SK-N-SH treated with all-trans-retinoic acid at 6 μM for 48 hours (cell line): ENCODE measurements around the gene TBL1X.
A peak's percentile ranks its signal among the peaks of the same experiment; 100 is the strongest.

Experiments used
- ATAC-seq: fragments of 200-7000 bp; cut with Tn5 transposase; 3 replicates; pipeline ENCODE4 v1.9.1; 2020; ENCODE audit warnings: mild to moderate bottlenecking, moderate library complexity
- ARNTL ChIP-seq: fragments of 450-650 bp; formaldehyde crosslinking; IDR thresholded peaks from 2 replicates; pipeline ENCODE4 v1.5.0; 2020; ENCODE audit warnings: low read depth, mild to moderate bottlenecking, moderate library complexity, borderline replicate concordance
- BACH2 ChIP-seq: fragments of 250-450 bp; sonication (Bioruptor Pico); IDR thresholded peaks from 2 replicates; pipeline ENCODE4 v1.9.0; 2021; ENCODE audit warnings: mild to moderate bottlenecking, borderline replicate concordance
- CSDC2 ChIP-seq: fragments of 250-450 bp; sonication (Bioruptor Pico); IDR thresholded peaks from 2 replicates; pipeline ENCODE4 v1.5.0; 2020; ENCODE audit warnings: mild to moderate bottlenecking, moderate library complexity
- ESRRG ChIP-seq: fragments of 250-450 bp; sonication (Bioruptor Pico); IDR thresholded peaks from 2 replicates; pipeline ENCODE4 v1.6.1; 2021; ENCODE audit warnings: mild to moderate bottlenecking
- GLIS3 ChIP-seq: fragments of 250-450 bp; sonication (Bioruptor Pico); IDR thresholded peaks from 2 replicates; pipeline ENCODE4 v1.5.0; 2020; ENCODE audit warnings: mild to moderate bottlenecking, moderate library complexity
- ISL1 ChIP-seq: fragments of 250-450 bp; sonication (Bioruptor Pico); IDR thresholded peaks from 2 replicates; pipeline ENCODE4 v2.1.2; 2022; ENCODE audit warnings: mild to moderate bottlenecking, moderate library complexity
- OSR1 ChIP-seq: fragments of 250-450 bp; sonication (Bioruptor Pico); IDR thresholded peaks from 2 replicates; pipeline ENCODE4 v1.8.0; 2022; ENCODE audit warnings: moderate library complexity, mild to moderate bottlenecking, inconsistent platforms
- PATZ1 ChIP-seq: fragments of 250-450 bp; sonication (Bioruptor Pico); IDR thresholded peaks from 2 replicates; pipeline ENCODE4 v1.8.0; 2020; ENCODE audit warnings: mild to moderate bottlenecking, moderate library complexity, borderline replicate concordance
- POU6F1 ChIP-seq: fragments of 250-450 bp; sonication (Bioruptor Pico); IDR thresholded peaks from 2 replicates; pipeline ENCODE4 v1.8.0; 2021; ENCODE audit warnings: low read depth, mild to moderate bottlenecking, moderate library complexity, borderline replicate concordance
- RARB ChIP-seq: fragments of 250-450 bp; sonication (Bioruptor Pico); IDR thresholded peaks from 2 replicates; pipeline ENCODE4 v1.8.0; 2021; ENCODE audit warnings: mild to moderate bottlenecking, moderate library complexity
- SNAI2 ChIP-seq: fragments of 250-450 bp; sonication (Bioruptor Pico); IDR thresholded peaks from 2 replicates; pipeline ENCODE4 v1.5.0; 2020; ENCODE audit warnings: mild to moderate bottlenecking, moderate library complexity
- TCF4 ChIP-seq: fragments of 250-450 bp; sonication (Bioruptor Pico); IDR thresholded peaks from 2 replicates; pipeline ENCODE4 v1.8.0; 2021; ENCODE audit warnings: mild to moderate bottlenecking, moderate library complexity, borderline replicate concordance
- TOX ChIP-seq: fragments of 250-450 bp; sonication (Bioruptor Pico); IDR thresholded peaks from 2 replicates; pipeline ENCODE4 v1.8.0; 2021; ENCODE audit warnings: mild to moderate bottlenecking, moderate library complexity, borderline replicate concordance
- TSHZ2 ChIP-seq: fragments of 250-450 bp; sonication (Bioruptor Pico); IDR thresholded peaks from 2 replicates; pipeline ENCODE4 v1.5.0; 2020; ENCODE audit warnings: mild to moderate bottlenecking, moderate library complexity
- ZC3H10 ChIP-seq: fragments of 250-450 bp; sonication (Bioruptor Pico); IDR thresholded peaks from 2 replicates; pipeline ENCODE4 v1.5.1; 2021; ENCODE audit warnings: mild to moderate bottlenecking, moderate library complexity
- ZFP30 ChIP-seq: fragments of 450-650 bp; formaldehyde crosslinking; IDR thresholded peaks from 2 replicates; pipeline ENCODE4 v1.5.0; 2022; ENCODE audit warnings: mild to moderate bottlenecking, moderate library complexity
- ZNF565 ChIP-seq: fragments of 450-650 bp; formaldehyde crosslinking; conservative IDR thresholded peaks from 2 replicates; pipeline ENCODE4 v1.5.0; 2020; ENCODE audit warnings: low read depth, mild to moderate bottlenecking, moderate library complexity
- ZNF70 ChIP-seq: fragments of 450-650 bp; formaldehyde crosslinking; IDR thresholded peaks from 2 replicates; pipeline ENCODE4 v1.5.0; 2020; ENCODE audit warnings: mild to moderate bottlenecking, moderate library complexity
- ZNF8 ChIP-seq: fragments of 450-650 bp; formaldehyde crosslinking; IDR thresholded peaks from 2 replicates; pipeline ENCODE4 v1.5.0; 2020; ENCODE audit warnings: mild to moderate bottlenecking, moderate library complexity

The TBL1X gene

GRCh38 chrX:9663216-9663615 lies 198.4 kb downstream of the TBL1X start:
- no peak for TF ChIP-seq ISL1 (CRISPR knock-in tag)
- no peak for TF ChIP-seq ZNF8 (CRISPR knock-in tag)
- TF ChIP-seq GLIS3 (CRISPR knock-in tag): no peak
- TF ChIP-seq ESRRG (CRISPR knock-in tag): no peak
- TF ChIP-seq PATZ1 (CRISPR knock-in tag): no peak
- no peak for TF ChIP-seq ZC3H10 (CRISPR knock-in tag)
- no peak for TF ChIP-seq ZFP30
- no peak for TF ChIP-seq TOX
- TF ChIP-seq SNAI2 (CRISPR knock-in tag): no peak
- no peak for TF ChIP-seq RARB
- TF ChIP-seq CSDC2 (CRISPR knock-in tag): no peak
- TF ChIP-seq ZNF565 (CRISPR knock-in tag): no peak
- TF ChIP-seq, all 23 proteins: peak for 0

GRCh38 chrX:9664224-9664623 lies 199.4 kb downstream of the TBL1X start:
- TF ChIP-seq CSDC2 (CRISPR knock-in tag): no peak
- no peak for TF ChIP-seq ZNF8 (CRISPR knock-in tag)
- TF ChIP-seq SNAI2 (CRISPR knock-in tag): no peak
- TF ChIP-seq ISL1 (CRISPR knock-in tag): no peak
- no peak for TF ChIP-seq PATZ1 (CRISPR knock-in tag)
- no peak for TF ChIP-seq GLIS3 (CRISPR knock-in tag)
- no peak for TF ChIP-seq ZFP30
- no peak for TF ChIP-seq OSR1
- TF ChIP-seq, all 23 proteins: peak for 0
- no peak for ATAC-seq

More at GRCh38 chrX:9663216-9663615, 198.4 kb downstream of the TBL1X start:
- ATAC-seq: no peak

GRCh38 chrX:9665113-9665512 lies 200.3 kb downstream of the TBL1X start:
- TF ChIP-seq RARB (no peak), TOX (peak; percentile 58; the same call in 1 of the 2 replicates)
- ATAC-seq: no peak

GRCh38 chrX:9668537-9668936 lies 203.7 kb downstream of the TBL1X start:
- no peak for ATAC-seq

GRCh38 chrX:9670136-9670814 lies 205.4 kb downstream of the TBL1X start:
- ATAC-seq: peak; percentile 46; the same call in 2 of the 3 replicates
- TF ChIP-seq ISL1 (CRISPR knock-in tag): no peak
- no peak for TF ChIP-seq ZC3H10 (CRISPR knock-in tag)
- TF ChIP-seq PATZ1 (CRISPR knock-in tag): no peak
- TF ChIP-seq POU6F1 (CRISPR knock-in tag): no peak
- no peak for TF ChIP-seq ARNTL
- TF ChIP-seq GLIS3 (CRISPR knock-in tag): no peak
- no peak for TF ChIP-seq ESRRG (CRISPR knock-in tag)
- TF ChIP-seq OSR1: no peak
- TF ChIP-seq ZNF8 (CRISPR knock-in tag): no peak
- TF ChIP-seq CSDC2 (CRISPR knock-in tag): no peak
- no peak for TF ChIP-seq ZNF70
- TF ChIP-seq TCF4 (CRISPR knock-in tag): no peak
- no peak for TF ChIP-seq ZNF565 (CRISPR knock-in tag)
- TF ChIP-seq ZFP30: no peak
- TF ChIP-seq BACH2: no peak

More at GRCh38 chrX:9668537-9668936, 203.7 kb downstream of the TBL1X start:
- no peak for TF ChIP-seq TSHZ2
- TF ChIP-seq, all 23 proteins: peak for 0
